K562 (cell line): ENCODE results near the gene ITPK1. TPM values are rescaled to one million over a fixed set of nuclear protein-coding genes. Genes with fewer than 3 reads are reported as not detected.

Source experiments
- ATAC-seq: fragments of 200-7000 bp; cut with Tn5 transposase; 3 replicates; pipeline ENCODE4 v1.9.1; 2020; ENCODE audit warnings: moderate library complexity
- BruUV-seq: library from RNA; stranded (reverse); fragments of 400-500 nt; replicated peaks from 2 replicates; lab custom pipeline; 2021; lab: Mats Ljungman, UMichigan
- CTCF ChIA-PET: fragments of 300-600 bp; formaldehyde crosslinking; extraction: SDS; loops from one replicate; lab custom pipeline; 2021; ENCODE audit warnings: low intra/inter-chr PET ratio; lab: Yijun Ruan, JAX
- POLR2A ChIA-PET: fragments of 300-600, 350-650 bp; sonication (Branson Sonifier 250); formaldehyde crosslinking; extraction: SDS; loops from one replicate; lab custom pipeline; 2021; ENCODE audit warnings: antibody characterized with exemption, inconsistent platforms; lab: Yijun Ruan, JAX
- DNase-seq, 4 experiments: peaks; one replicate each; pipeline versions ENCODE4 v3.0.0 to v3.0.0-alpha.2; 2011 to 2018; ENCODE audit warnings: low spot score in 3 of 4, mixed read lengths in 3 of 4; ENCODE audit errors: extremely low read depth in 1 of 4
- FAIRE-seq: peaks from 2 replicates; lab custom pipeline; 2011; peaks lifted over from hg19 to GRCh38; lab: Jason Lieb, UNC
- H2AFZ ChIP-seq: 2 replicates; pipeline ENCODE4 v1.6.0; 2011; ENCODE audit warnings: low read depth, low read length, control low read depth, inconsistent platforms
- H3K27ac ChIP-seq: fragments of 200-600 bp; 3 replicates; pipeline ENCODE4 v1.8.0; 2011; ENCODE audit warnings: low read depth, mild to moderate bottlenecking, control low read depth, inconsistent platforms, low read length, moderate library complexity, mixed read lengths; ENCODE audit errors: extremely low read depth
- H3K27me3 ChIP-seq, 2 experiments: fragments of 300-600 bp in 1 of 2; 2 replicates in 1 of 2; 3 replicates in 1 of 2; pipeline versions ENCODE4 v1.6.0 to v1.8.0; 2011; ENCODE audit warnings: inconsistent platforms in 2 of 2, low read length in 2 of 2, mild to moderate bottlenecking in 1 of 2, mixed read lengths in 1 of 2, moderate library complexity in 1 of 2; ENCODE audit not compliant: control insufficient read depth in 2 of 2, insufficient read depth in 2 of 2
- H3K36me3 ChIP-seq: fragments of 300-600 bp; 3 replicates; pipeline ENCODE4 v1.8.0; 2011; ENCODE audit warnings: mild to moderate bottlenecking, low read length, inconsistent platforms; ENCODE audit not compliant: control insufficient read depth, insufficient read depth
- H3K4me1 ChIP-seq, 2 experiments: fragments of 200-600 bp in 1 of 2; replicated peaks in 1 of 2; 2 replicates in 1 of 2; 3 replicates in 1 of 2; pipeline versions ENCODE4 v1.5.1 to v1.8.0; 2011; ENCODE audit warnings: inconsistent platforms in 2 of 2, low read length in 2 of 2, mild to moderate bottlenecking in 1 of 2, mixed read lengths in 1 of 2, moderate library complexity in 1 of 2; ENCODE audit not compliant: control insufficient read depth in 2 of 2, insufficient read depth in 2 of 2
- H3K4me2 ChIP-seq: 2 replicates; pipeline ENCODE4 v1.6.1; 2011; ENCODE audit warnings: low read length, control low read depth, inconsistent platforms, mixed read lengths; ENCODE audit not compliant: insufficient read depth
- H3K4me3 ChIP-seq: fragments of 200-600 bp; sonication (generic), shearing (Covaris generic); 2 replicates; pipeline ENCODE4 v1.5.1; 2016; ENCODE audit warnings: control low read depth, inconsistent platforms
- H3K79me2 ChIP-seq: fragments of 200-600 bp; 3 replicates; pipeline ENCODE4 v1.8.0; 2011; ENCODE audit warnings: low read length, inconsistent platforms; ENCODE audit not compliant: control insufficient read depth, insufficient read depth
- H3K9ac ChIP-seq, 2 experiments: 2 replicates each; pipeline versions ENCODE4 v1.6.0 to v1.6.1; 2011; ENCODE audit warnings: low read depth in 2 of 2, low read length in 2 of 2, control low read depth in 1 of 2, inconsistent platforms in 1 of 2, mild to moderate bottlenecking in 1 of 2, mixed read lengths in 1 of 2; ENCODE audit not compliant: insufficient read depth in 1 of 2
- H3K9me1 ChIP-seq: one replicate; pipeline ENCODE4 v1.6.0; 2011; ENCODE audit warnings: inconsistent platforms, mild to moderate bottlenecking, low read length, moderate library complexity; ENCODE audit not compliant: control insufficient read depth, insufficient read depth
- H3K9me3 ChIP-seq: replicated peaks from 2 replicates; pipeline ENCODE4 v1.5.1; 2011; ENCODE audit warnings: low read depth, low read length, inconsistent platforms; ENCODE audit not compliant: control insufficient read depth, insufficient read depth
- H4K20me1 ChIP-seq: replicated peaks from 2 replicates; pipeline ENCODE4 v1.6.1; 2011; ENCODE audit warnings: low read length, inconsistent platforms, mixed read lengths; ENCODE audit not compliant: control insufficient read depth, insufficient read depth
- BACH1 ChIP-seq: fragments of 200-800 bp; sonication (Bioruptor generic); IDR thresholded peaks from 2 replicates; pipeline ENCODE4 v1.6.1; 2016; ENCODE audit warnings: missing genetic modification characterization, missing compliant biosample characterization
- BRD9 ChIP-seq: fragments of 450-650 bp; IDR thresholded peaks from 2 replicates; pipeline ENCODE4 v1.6.1; 2018; ENCODE audit warnings: low read depth; ENCODE audit not compliant: partially characterized antibody
- CBX2 ChIP-seq: fragments of 200-600 bp; sonication (generic); IDR thresholded peaks from one replicate; pipeline ENCODE4 v1.6.1; 2012; ENCODE audit warnings: mild to moderate bottlenecking, low read length, inconsistent platforms; ENCODE audit not compliant: insufficient read depth, poor library complexity, severe bottlenecking
- EP300 ChIP-seq: IDR thresholded peaks from 2 replicates; pipeline ENCODE4 v1.6.1; 2012; ENCODE audit warnings: low read length, improper control_type of control experiment
- FUS ChIP-seq: fragments of 200-400 bp; formaldehyde crosslinking; optimal IDR thresholded peaks from 2 replicates; pipeline ENCODE3; 2017; ENCODE audit warnings: low read depth, low read length
- GATAD2A ChIP-seq: fragments of 450-650 bp; IDR thresholded peaks from 2 replicates; pipeline ENCODE4 v1.6.1; 2017
- NELFE ChIP-seq: IDR thresholded peaks from 2 replicates; pipeline ENCODE4 v1.6.1; 2011; ENCODE audit warnings: mild to moderate bottlenecking; ENCODE audit not compliant: insufficient read depth, insufficient read length
- PML ChIP-seq: IDR thresholded peaks from 2 replicates; pipeline ENCODE4 v1.6.1; 2012; ENCODE audit warnings: low read length, inconsistent platforms
- RNF219 ChIP-seq: fragments of 250-450 bp; sonication (Bioruptor Pico); IDR thresholded peaks from 2 replicates; pipeline ENCODE4 v1.5.0; 2022; ENCODE audit warnings: mild to moderate bottlenecking
- THRAP3 ChIP-seq: fragments of 450-650 bp; IDR thresholded peaks from 2 replicates; pipeline ENCODE4 v1.6.1; 2016; ENCODE audit warnings: mild to moderate bottlenecking, inconsistent platforms, borderline replicate concordance
- TRIM25 ChIP-seq: fragments of 450-650 bp; IDR thresholded peaks from 2 replicates; pipeline ENCODE4 v1.7.0; 2016; ENCODE audit warnings: borderline replicate concordance
- ZFX ChIP-seq: sonication (generic); formaldehyde crosslinking; IDR thresholded peaks from 2 replicates; pipeline ENCODE4 v1.8.0; 2022; ENCODE audit warnings: mild to moderate bottlenecking, missing genetic modification reagents, moderate library complexity
- ZNF436 ChIP-seq: fragments of 250-450, 450-650 bp; sonication (Bioruptor Pico); formaldehyde crosslinking; IDR thresholded peaks from 2 replicates; pipeline ENCODE4 v1.7.0; 2020; ENCODE audit warnings: mild to moderate bottlenecking
- WGBS: fragments of 100-300 bp; shearing (Covaris generic); methylation state at CpG from one replicate; pipeline ENCODE4 v1.1.6; 2016; ENCODE audit warnings: low coverage, mixed read lengths; ENCODE audit not compliant: insufficient coverage; ENCODE audit errors: missing lambda C conversion rate; 5-methylcytosine and 5-hydroxymethylcytosine counted together
- in situ Hi-C: fragments of 300-500 bp; cut with MboI; formaldehyde crosslinking; loops from 4 replicates; pipeline ENCODE4 v1.15.0; 2018; ENCODE audit warnings: inconsistent platforms, mixed read lengths
- intact Hi-C: fragments of 100-400 bp; cut with micrococcal nuclease; formaldehyde crosslinking; loops from 2 replicates; pipeline ENCODE4 v1.14.2; 2022
- polyA plus RNA-seq, 8 experiments: library from polyadenylated mRNA; depleted of rRNA in 4 of 8; stranded (reverse) in 5 of 8; unstranded in 3 of 8; fragments of >200 nt; fragmentation: Nextera tagmentation in 2 of 8; fragmentation: Illumina TruSeq in 1 of 8; extraction: Ambion mirVana in 2 of 8; extraction: Trizol in 1 of 8; gene quantifications; 2 replicates each; pipeline versions ENCODE4 v1.2.1 to v1.2.3, GENCODE V29; 2011 to 2014; ENCODE audit warnings: inconsistent platforms in 1 of 8, missing spikeins in 1 of 8
- total RNA-seq, 7 experiments: library from RNA; depleted of rRNA in 6 of 7; stranded (reverse); fragments of >200 nt in 6 of 7; fragmentation: Illumina TruSeq in 2 of 7; extraction: Trizol in 2 of 7; gene quantifications; 2 replicates each; pipeline versions ENCODE4 v1.2.1 to v1.2.3, GENCODE V29; 2011 to 2021; ENCODE audit warnings: low replicate concordance in 1 of 7

Gene ITPK1
- total and polyA plus RNA-seq, 9 of the 15 experiments (the other 6 are each of a cell fraction or from before 2014, with no cell fraction given): 1.2 to 39.2 (median 23.0) TPM

- DNase-seq (no peak), FAIRE-seq (no peak), ATAC-seq (no peak)
- Histone ChIP-seq H3K27ac (no peak overlapping the region), H2AFZ (no peak overlapping the region), H3K79me2 (peaks cover 4% of the 10 kb centered on the region; the same call in 1 of the 3 replicates), H3K9me1 (no peaks in the 10 kb centered on the region), H3K4me3 (no peak overlapping the region), H3K27me3 (no peaks in the 10 kb centered on the region), H3K4me2 (no peak overlapping the region), H3K9me3 (no peaks in the 10 kb centered on the region), H3K9ac (no peak overlapping the region), H3K36me3 (peaks cover 9% of the 10 kb centered on the region; the same call in 1 of the 3 replicates), H4K20me1 (no peaks in the 10 kb centered on the region), H3K4me1 (no peaks in the 10 kb centered on the region; a peak in 1 of 5 replicates)
- in situ Hi-C loops (no loop called here), intact Hi-C loops (no loop called here)
- POLR2A ChIA-PET: no interaction called here
- no TSS peak for BruUV-seq
- WGBS: 78% methylated on average over 9 of the region's 11 CpGs
- no peak for TF ChIP-seq TRIM25
- CTCF ChIA-PET: no interaction called here
Observed at GRCh38 chr14:92962831-92963095, 153.0 kb downstream of the ITPK1 start.

- H3K4me3 ChIP-seq: no peak overlapping the region
- no TSS peak for BruUV-seq
- CTCF ChIA-PET: no interaction called here
- H3K9me3 ChIP-seq: no peaks in the 10 kb centered on the region
- no peak overlapping the region for H3K9ac ChIP-seq
- H3K9me1 ChIP-seq: no peaks in the 10 kb centered on the region
- POLR2A ChIA-PET: no interaction called here
- DNase-seq (no peak), FAIRE-seq (no peak), ATAC-seq (no peak)
- intact Hi-C loops: no loop called here
- H2AFZ ChIP-seq: no peak overlapping the region
- H3K4me1 ChIP-seq: no peaks in the 10 kb centered on the region; a peak in 1 of 5 replicates
- no peak overlapping the region for H3K4me2 ChIP-seq
- H4K20me1 ChIP-seq: no peaks in the 10 kb centered on the region
- no peaks in the 10 kb centered on the region for H3K27me3 ChIP-seq
- peaks cover 10% of the 10 kb centered on the region; the same call in 1 of the 3 replicates for H3K36me3 ChIP-seq
- H3K79me2 ChIP-seq: peaks cover 4% of the 10 kb centered on the region; the same call in 1 of the 3 replicates
- in situ Hi-C loops: no loop called here
- 76% methylated on average over 12 of the region's 20 CpGs for WGBS
- no peak overlapping the region for H3K27ac ChIP-seq
- TF ChIP-seq THRAP3 (no peak), EP300 (no peak), ZNF436 (CRISPR knock-in tag) (no peak), RNF219 (no peak), FUS (no peak), NELFE (no peak), CBX2 (no peak), BACH1 (tag) (no peak), GATAD2A (no peak), ZFX (CRISPR knock-in tag) (no peak), BRD9 (no peak), PML (no peak)
Observed at GRCh38 chr14:92962031-92962830, 153.5 kb downstream of the ITPK1 start.
